Immature natural killer cell (primary cell): ENCODE results near the gene BCAR3. TPM values are rescaled to one million over a fixed set of nuclear protein-coding genes. Genes with fewer than 3 reads are reported as not detected.
"Not testable (repeated sequence)": the region's sequence is repeated elsewhere in the genome, so short reads cannot be mapped to it uniquely, and the experiment has no call there.

ENCODE experiments used
- DNase-seq, 3 donors: peaks; one replicate each; pipeline ENCODE4 v3.0.0; 2022; ENCODE audit warnings: mixed read lengths in 1 of 3
- H3K27ac Mint-ChIP-seq, 6 donors: one replicate each; pipeline ENCODE4 v1.8.0; 2020; ENCODE audit warnings: mixed read lengths in 6 of 6, mild to moderate bottlenecking in 5 of 6, inconsistent platforms in 4 of 6, moderate library complexity in 3 of 6
- H3K27me3 Mint-ChIP-seq, 3 donors: one replicate each; pipeline ENCODE4 v1.8.0; 2020 to 2021; ENCODE audit warnings: low read depth in 3 of 3, mild to moderate bottlenecking in 3 of 3, mixed read lengths in 3 of 3, moderate library complexity in 3 of 3, inconsistent platforms in 1 of 3
- H3K36me3 Mint-ChIP-seq, 3 donors: one replicate each; pipeline ENCODE4 v1.8.0; 2020; ENCODE audit warnings: mixed read lengths in 3 of 3, inconsistent platforms in 2 of 3, mild to moderate bottlenecking in 2 of 3
- H3K4me1 Mint-ChIP-seq, 2 donors: one replicate each; pipeline ENCODE4 v1.8.0; 2020; ENCODE audit warnings: inconsistent platforms in 2 of 2, mild to moderate bottlenecking in 2 of 2, mixed read lengths in 2 of 2, moderate library complexity in 1 of 2
- H3K4me3 Mint-ChIP-seq, 5 donors: one replicate each; pipeline ENCODE4 v1.8.0; 2020; ENCODE audit warnings: mild to moderate bottlenecking in 5 of 5, mixed read lengths in 5 of 5, inconsistent platforms in 3 of 5, moderate library complexity in 3 of 5
- H3K9me3 Mint-ChIP-seq, 6 donors: one replicate each; pipeline ENCODE4 v1.8.0; 2020; ENCODE audit warnings: mild to moderate bottlenecking in 6 of 6, mixed read lengths in 6 of 6, inconsistent platforms in 4 of 6, moderate library complexity in 3 of 6
- polyA plus RNA-seq, 3 donors: library from polyadenylated mRNA; unstranded; fragments of 300-500 nt; fragmentation: Illumina TruSeq; gene quantifications; one replicate each; pipeline ENCODE4 v1.2.3, GENCODE V29; 2021

The BCAR3 gene
- polyA plus RNA-seq, 3 donors from 2014 or later, result 0.27 to 0.43 TPM; not detected in 1

DNA sequence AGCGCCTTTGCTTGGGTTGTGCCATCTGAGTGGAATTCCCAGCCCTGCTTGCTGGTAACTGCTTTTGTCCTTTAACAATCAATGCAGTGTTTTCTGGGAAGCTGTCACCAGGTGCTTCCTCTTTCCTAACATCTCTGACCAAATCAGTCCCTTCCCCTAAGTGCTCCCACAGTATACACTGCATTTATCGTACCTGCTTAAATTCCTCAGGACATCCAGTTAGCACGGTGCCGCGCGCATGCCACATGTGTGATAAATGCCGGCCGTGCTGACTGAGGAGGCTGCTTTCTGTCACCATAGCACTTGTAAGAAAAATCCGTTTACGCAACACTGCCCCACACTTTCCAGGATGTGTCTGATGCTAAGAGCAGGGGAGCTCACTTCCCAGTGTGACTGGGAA lies 115.4 kb downstream of the BCAR3 start:
- H3K27ac Mint-ChIP-seq, result no peak overlapping the region
- peaks cover 0 to 5% (median 2%) of the 10 kb centered on the region in 3 donors for H3K27me3 Mint-ChIP-seq
- no peak for DNase-seq
- no peaks in the 10 kb centered on the region for H3K4me1 Mint-ChIP-seq
- H3K9me3 Mint-ChIP-seq, result no peaks in the 10 kb centered on the region
- H3K4me3 Mint-ChIP-seq, result no peak overlapping the region
- no peaks in the 10 kb centered on the region for H3K36me3 Mint-ChIP-seq

- no peaks in the 10 kb centered on the region for H3K4me1 Mint-ChIP-seq
- no peaks in the 10 kb centered on the region for H3K36me3 Mint-ChIP-seq
- H3K27me3 Mint-ChIP-seq, result peaks cover 0 to 5% (median 2%) of the 10 kb centered on the region in 3 donors
- no peaks in the 10 kb centered on the region for H3K9me3 Mint-ChIP-seq
- H3K27ac Mint-ChIP-seq, result no peak overlapping the region
- DNase-seq, result no peak
- no peak overlapping the region for H3K4me3 Mint-ChIP-seq
These were observed 116.0 kb downstream of the BCAR3 start for GRCh38 chr1:93565496-93566206.

GRCh38 chr1:93559695-93560094 lies 121.9 kb downstream of the BCAR3 start:
- Mint-ChIP-seq H3K27ac (no peak overlapping the region), H3K27me3 (peaks cover 0 to 3% (median 2%) of the 10 kb centered on the region in 3 donors), H3K9me3 (no peaks in the 10 kb centered on the region), H3K4me3 (no peak overlapping the region), H3K36me3 (no peaks in the 10 kb centered on the region), H3K4me1 (peaks cover 0 to 6% of the 10 kb centered on the region in 2 donors)
- DNase-seq, result no peak

DNA sequence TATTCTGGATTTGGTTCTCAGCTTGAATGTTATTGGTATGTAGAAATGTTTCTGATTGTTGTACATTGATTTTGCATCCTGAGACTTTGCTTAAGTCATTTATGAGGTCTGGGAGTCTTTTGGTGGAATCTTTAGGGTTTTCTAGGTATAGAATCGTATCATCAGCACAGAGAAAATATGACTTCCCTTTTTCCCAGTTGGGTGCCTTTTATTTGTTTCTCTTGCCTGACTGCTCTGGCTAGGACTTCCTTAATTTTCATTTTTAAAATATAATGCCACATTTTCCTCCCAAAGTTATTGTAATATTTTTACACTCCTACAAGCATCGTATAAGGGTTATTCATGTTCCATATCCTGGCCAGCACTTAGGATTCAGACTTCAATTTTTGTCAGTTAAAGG lies 122.6 kb downstream of the BCAR3 start:
- H3K36me3 Mint-ChIP-seq, result no peaks in the 10 kb centered on the region
- H3K27me3 Mint-ChIP-seq, result peaks cover 0 to 3% (median 2%) of the 10 kb centered on the region in 3 donors
- no peak overlapping the region for H3K4me3 Mint-ChIP-seq
- H3K9me3 Mint-ChIP-seq, result no peaks in the 10 kb centered on the region
- no peak for DNase-seq
- H3K4me1 Mint-ChIP-seq, result peaks cover 0 to 6% of the 10 kb centered on the region in 2 donors
- H3K27ac Mint-ChIP-seq, result no peak overlapping the region

- Mint-ChIP-seq H3K27me3 (peaks cover 0 to 4% (median 4%) of the 10 kb centered on the region in 3 donors), H3K4me1 (peaks cover 0 to 6% of the 10 kb centered on the region in 2 donors), H3K27ac (no peak overlapping the region), H3K9me3 (no peaks in the 10 kb centered on the region), H3K4me3 (no peak overlapping the region), H3K36me3 (no peaks in the 10 kb centered on the region)
- DNase-seq, result no peak
These were observed 125.3 kb downstream of the BCAR3 start for GRCh38 chr1:93556291-93556690.

DNA sequence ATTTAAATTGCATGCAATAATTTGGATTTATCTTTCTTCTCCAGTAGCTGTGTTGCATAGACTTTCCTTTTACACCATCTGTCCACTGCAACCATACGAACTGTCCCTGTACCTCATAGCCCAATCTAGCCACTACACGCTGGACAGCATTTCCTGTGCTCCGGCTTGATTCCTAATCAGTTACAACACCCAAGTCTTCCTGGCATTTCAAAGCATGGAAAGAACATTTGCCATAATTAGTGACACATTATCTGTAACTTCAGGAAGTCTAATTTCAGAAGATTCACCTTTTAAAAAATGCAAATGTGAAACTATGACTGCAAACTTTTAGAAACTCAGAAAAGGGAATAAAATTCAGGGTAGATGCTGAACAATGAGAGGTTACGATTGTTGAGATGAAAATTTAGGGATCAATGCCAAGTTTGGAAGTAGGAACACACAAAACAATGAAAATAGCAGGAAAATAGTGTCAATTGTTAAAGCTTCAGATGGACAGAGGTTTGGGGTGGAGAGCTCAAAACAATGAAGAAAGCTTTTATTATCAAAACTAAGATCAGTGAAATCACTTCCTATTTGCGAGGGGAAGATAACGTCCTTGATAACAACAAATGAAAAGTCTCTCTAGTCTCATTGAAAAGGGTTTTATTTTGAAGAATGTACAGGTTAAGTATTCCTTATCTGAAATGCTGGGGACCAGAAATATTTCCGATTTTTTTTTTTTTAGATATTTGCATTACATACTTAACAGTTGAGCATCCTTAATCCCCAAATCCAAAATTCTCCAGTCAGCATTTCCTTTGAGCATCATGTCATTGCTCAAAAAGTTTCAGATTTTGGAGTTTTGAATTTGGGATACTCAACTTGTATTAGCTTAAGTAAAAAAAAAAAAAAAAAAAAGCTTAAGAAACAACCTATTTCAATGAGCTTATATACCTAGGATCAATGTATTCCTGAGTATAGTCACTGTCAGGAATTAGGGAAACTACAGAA lies 126.5 kb downstream of the BCAR3 start:
- H3K27me3 Mint-ChIP-seq, result peaks cover 0 to 10% (median 4%) of the 10 kb centered on the region in 3 donors
- H3K4me3 Mint-ChIP-seq, result no peak overlapping the region
- H3K9me3 Mint-ChIP-seq, result no peaks in the 10 kb centered on the region
- peaks cover 0 to 6% of the 10 kb centered on the region in 2 donors for H3K4me1 Mint-ChIP-seq
- H3K27ac Mint-ChIP-seq, result no peak overlapping the region
- H3K36me3 Mint-ChIP-seq, result no peaks in the 10 kb centered on the region
- no peak for DNase-seq

- not testable (repeated sequence) for H3K4me1 Mint-ChIP-seq, H3K27ac Mint-ChIP-seq, H3K4me3 Mint-ChIP-seq, H3K27me3 Mint-ChIP-seq, H3K36me3 Mint-ChIP-seq, H3K9me3 Mint-ChIP-seq, DNase-seq
These were observed 127.6 kb downstream of the BCAR3 start for GRCh38 chr1:93553886-93554490.

GRCh38 chr1:93552741-93553455 lies 128.7 kb downstream of the BCAR3 start:
- Mint-ChIP-seq H3K36me3 (no peaks in the 10 kb centered on the region), H3K4me3 (no peak overlapping the region), H3K9me3 (no peaks in the 10 kb centered on the region), H3K4me1 (peaks cover 0 to 6% of the 10 kb centered on the region in 2 donors), H3K27ac (no peak overlapping the region), H3K27me3 (peaks cover 0 to 10% (median 4%) of the 10 kb centered on the region in 3 donors)
- no peak for DNase-seq

DNA sequence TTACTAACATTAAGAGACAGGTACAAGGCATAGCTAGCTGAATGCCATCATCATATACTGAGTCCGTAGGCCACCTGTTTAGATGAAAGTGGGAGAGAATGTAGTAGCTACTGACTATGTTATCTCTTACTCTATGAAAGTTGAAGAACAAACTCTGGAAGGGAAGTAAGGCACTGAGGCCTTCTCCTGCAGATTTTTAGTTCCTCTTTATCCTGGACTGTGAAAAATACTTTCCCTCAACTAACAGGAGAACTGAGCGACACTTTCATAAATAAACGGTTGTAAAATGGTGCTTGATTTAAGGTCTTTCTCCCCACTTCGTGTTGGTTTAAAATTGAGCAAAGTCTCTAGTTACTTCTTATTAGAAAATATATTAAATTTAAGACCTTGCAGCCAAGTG lies 131.8 kb downstream of the BCAR3 start:
- Mint-ChIP-seq H3K36me3 (no peaks in the 10 kb centered on the region), H3K4me3 (no peak overlapping the region), H3K9me3 (no peaks in the 10 kb centered on the region), H3K27me3 (peaks cover 0 to 8% (median 1%) of the 10 kb centered on the region in 3 donors), H3K4me1 (peaks cover 0 to under 1% of the 10 kb centered on the region in 2 donors), H3K27ac (no peak overlapping the region)
- DNase-seq, result no peak

DNA sequence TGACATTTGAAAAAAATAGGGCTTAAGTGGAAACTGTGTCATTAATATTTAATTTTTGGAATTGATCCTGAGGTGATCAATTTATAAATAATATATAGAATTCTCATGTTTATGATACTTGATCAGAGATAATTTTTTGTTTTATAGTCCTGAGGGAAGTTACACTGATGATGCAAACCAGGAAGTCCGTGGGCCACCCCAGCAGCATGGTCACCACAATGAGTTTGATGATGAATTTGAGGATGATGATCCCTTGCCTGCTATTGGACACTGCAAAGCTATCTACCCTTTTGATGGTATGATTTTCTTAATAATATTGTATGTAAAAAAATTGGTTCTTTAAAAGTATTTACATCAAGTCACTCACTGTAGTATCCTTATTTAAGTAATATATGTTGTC lies 132.5 kb downstream of the BCAR3 start:
- peaks cover 0 to 8% (median 1%) of the 10 kb centered on the region in 3 donors for H3K27me3 Mint-ChIP-seq
- H3K4me3 Mint-ChIP-seq, result no peak overlapping the region
- no peaks in the 10 kb centered on the region for H3K9me3 Mint-ChIP-seq
- H3K27ac Mint-ChIP-seq, result no peak overlapping the region
- no peaks in the 10 kb centered on the region for H3K36me3 Mint-ChIP-seq
- no peak for DNase-seq
- H3K4me1 Mint-ChIP-seq, result no peaks in the 10 kb centered on the region

GRCh38 chr1:93546162-93546863 lies 135.3 kb downstream of the BCAR3 start:
- DNase-seq, result no peak
- Mint-ChIP-seq H3K27me3 (peaks cover 0 to 6% (median 0%) of the 10 kb centered on the region in 3 donors), H3K9me3 (no peaks in the 10 kb centered on the region), H3K36me3 (no peaks in the 10 kb centered on the region), H3K4me3 (no peak overlapping the region), H3K4me1 (no peaks in the 10 kb centered on the region), H3K27ac (no peak overlapping the region)

DNA sequence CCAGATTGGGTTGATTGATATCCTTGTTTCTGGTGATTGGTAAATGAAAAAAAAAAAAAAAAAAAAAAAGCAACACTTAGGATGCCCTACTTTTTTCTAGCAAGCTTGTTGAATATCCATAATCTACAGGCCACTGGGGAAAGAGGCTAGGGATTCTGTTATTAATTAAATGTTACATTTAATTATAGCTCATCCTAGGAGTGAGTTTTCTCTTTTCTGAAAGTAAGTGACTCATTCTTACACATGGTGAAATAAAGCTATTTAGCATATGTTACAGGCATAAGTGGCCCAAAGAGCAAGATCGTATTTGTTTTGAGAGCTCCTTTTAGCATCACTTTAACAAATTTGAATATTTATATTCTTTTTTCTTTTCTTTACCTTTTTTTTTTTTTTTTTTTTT lies 139.2 kb downstream of the BCAR3 start:
- Mint-ChIP-seq H3K36me3 (no peaks in the 10 kb centered on the region), H3K9me3 (no peaks in the 10 kb centered on the region), H3K27me3 (peaks cover 0 to 2% (median 2%) of the 10 kb centered on the region in 3 donors), H3K27ac (no peak overlapping the region), H3K4me3 (no peak overlapping the region), H3K4me1 (no peaks in the 10 kb centered on the region)
- DNase-seq, result no peak

GRCh38 chr1:93541045-93541444 lies 140.6 kb downstream of the BCAR3 start:
- H3K27ac Mint-ChIP-seq, result no peak overlapping the region
- no peak overlapping the region for H3K4me3 Mint-ChIP-seq
- peaks cover 2% of the 10 kb centered on the region in 3 donors for H3K27me3 Mint-ChIP-seq
- no peaks in the 10 kb centered on the region for H3K4me1 Mint-ChIP-seq
- no peak for DNase-seq
- no peaks in the 10 kb centered on the region for H3K36me3 Mint-ChIP-seq
- no peaks in the 10 kb centered on the region for H3K9me3 Mint-ChIP-seq
